ENCODE results near the gene FHIT.

DNA sequence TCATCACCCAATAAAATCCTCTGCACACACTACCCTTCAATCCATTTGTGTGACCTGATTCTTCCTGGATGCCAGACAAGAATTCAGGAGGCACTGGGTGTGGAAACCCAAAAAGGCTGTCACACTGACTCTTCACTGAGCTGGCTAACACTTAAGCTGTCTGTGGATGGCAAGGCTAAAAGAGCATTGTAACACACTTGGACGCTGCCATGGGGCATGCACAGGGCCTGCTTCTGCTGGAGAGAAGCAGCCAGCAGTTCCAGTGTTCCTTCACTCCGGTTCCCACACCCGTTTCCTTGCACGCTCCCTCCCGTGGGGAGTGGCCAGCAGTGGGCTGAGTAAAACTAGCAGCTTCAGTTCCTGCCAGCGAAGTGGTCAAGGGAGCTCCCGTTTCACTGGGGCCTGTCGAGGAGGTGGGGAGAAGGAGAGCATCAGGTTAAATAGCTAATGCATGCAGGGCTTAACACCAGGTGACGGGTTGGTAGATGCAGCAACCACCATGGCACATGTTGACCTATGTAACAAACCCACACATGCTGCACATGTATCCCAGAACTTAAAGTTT lies 737.1 kb downstream of the FHIT start:
- TF ChIP-seq, protein P1, sequence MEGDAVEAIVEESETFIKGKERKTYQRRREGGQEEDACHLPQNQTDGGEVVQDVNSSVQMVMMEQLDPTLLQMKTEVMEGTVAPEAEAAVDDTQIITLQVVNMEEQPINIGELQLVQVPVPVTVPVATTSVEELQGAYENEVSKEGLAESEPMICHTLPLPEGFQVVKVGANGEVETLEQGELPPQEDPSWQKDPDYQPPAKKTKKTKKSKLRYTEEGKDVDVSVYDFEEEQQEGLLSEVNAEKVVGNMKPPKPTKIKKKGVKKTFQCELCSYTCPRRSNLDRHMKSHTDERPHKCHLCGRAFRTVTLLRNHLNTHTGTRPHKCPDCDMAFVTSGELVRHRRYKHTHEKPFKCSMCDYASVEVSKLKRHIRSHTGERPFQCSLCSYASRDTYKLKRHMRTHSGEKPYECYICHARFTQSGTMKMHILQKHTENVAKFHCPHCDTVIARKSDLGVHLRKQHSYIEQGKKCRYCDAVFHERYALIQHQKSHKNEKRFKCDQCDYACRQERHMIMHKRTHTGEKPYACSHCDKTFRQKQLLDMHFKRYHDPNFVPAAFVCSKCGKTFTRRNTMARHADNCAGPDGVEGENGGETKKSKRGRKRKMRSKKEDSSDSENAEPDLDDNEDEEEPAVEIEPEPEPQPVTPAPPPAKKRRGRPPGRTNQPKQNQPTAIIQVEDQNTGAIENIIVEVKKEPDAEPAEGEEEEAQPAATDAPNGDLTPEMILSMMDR (conservative IDR thresholded peaks at IDR 0.05; ENCODE audit: low read depth, low read length), result no peak
- no peak for TF ChIP-seq EZH2 (IDR thresholded peaks at IDR 0.05; ENCODE audit: low read length, unreplicated experiment)
- no peak for TF ChIP-seq EZH2phosphoT487 (IDR thresholded peaks at IDR 0.05; ENCODE audit: borderline replicate concordance, low read length)

All from PC-3 (cell line).